IPS DF 19.7 (cell line): ENCODE results near the gene PPY.
"Not testable (repeated sequence)": the region's sequence is repeated elsewhere in the genome, so short reads cannot be mapped to it uniquely, and the experiment has no call there.

Experiments
- DNase-seq: peaks from one replicate; pipeline ENCODE4 v3.0.0-alpha.2; 2013; ENCODE audit warnings: low read depth, low spot score

Gene PPY

GRCh38 chr17:43932357-43932756 is 9.9 kb downstream of the PPY start:
- no peak for DNase-seq

GRCh38 chr17:43931062-43931571 is 11.2 kb downstream of the PPY start:
- DNase-seq, result no peak

GRCh38 chr17:43928609-43929008 is 13.7 kb downstream of the PPY start:
- no peak for DNase-seq

- DNase-seq, result not testable (repeated sequence)
These were observed 14.3 kb downstream of the PPY start for GRCh38 chr17:43927929-43928328.

GRCh38 chr17:43927060-43927864 is 15.0 kb downstream of the PPY start:
- no peak for DNase-seq

GRCh38 chr17:43924558-43924957 is 17.7 kb downstream of the PPY start:
- no peak for DNase-seq

GRCh38 chr17:43920500-43921095 is 21.7 kb downstream of the PPY start:
- DNase-seq, result no peak

- no peak for DNase-seq
These were observed 24.3 kb downstream of the PPY start for GRCh38 chr17:43918026-43918389.

- no peak for DNase-seq
These were observed 24.8 kb downstream of the PPY start for GRCh38 chr17:43917348-43918025.

GRCh38 chr17:43917016-43917347 is 25.3 kb downstream of the PPY start:
- DNase-seq, result no peak

- no peak for DNase-seq
These were observed 25.9 kb downstream of the PPY start for GRCh38 chr17:43916385-43916784.

- no peak for DNase-seq
These were observed 26.7 kb downstream of the PPY start for GRCh38 chr17:43915559-43915958.

GRCh38 chr17:43914451-43914850 is 27.8 kb downstream of the PPY start:
- DNase-seq, result no peak

GRCh38 chr17:43913584-43913983 is 28.7 kb downstream of the PPY start:
- DNase-seq, result no peak

- no peak for DNase-seq
These were observed 29.5 kb downstream of the PPY start for GRCh38 chr17:43912635-43913304.

GRCh38 chr17:43911904-43912303 is 30.4 kb downstream of the PPY start:
- DNase-seq, result no peak

GRCh38 chr17:43909537-43910231 is 32.6 kb downstream of the PPY start:
- no peak for DNase-seq

GRCh38 chr17:43907998-43908721 is 34.1 kb downstream of the PPY start:
- DNase-seq, result no peak

- DNase-seq, result no peak
These were observed 34.8 kb downstream of the PPY start, which contains the start of gene MPP2 for GRCh38 chr17:43907425-43907981. Gene MPP2, minus strand, starts transcription at chr17:43907536. Its CDS starts 3,076 bp downstream, at chr17:43904460.

GRCh38 chr17:43906951-43907424 is 35.3 kb downstream of the PPY start:
- DNase-seq, result no peak
